ENCODE data around the gene POU2F3.

POU2F3 gene

DNA sequence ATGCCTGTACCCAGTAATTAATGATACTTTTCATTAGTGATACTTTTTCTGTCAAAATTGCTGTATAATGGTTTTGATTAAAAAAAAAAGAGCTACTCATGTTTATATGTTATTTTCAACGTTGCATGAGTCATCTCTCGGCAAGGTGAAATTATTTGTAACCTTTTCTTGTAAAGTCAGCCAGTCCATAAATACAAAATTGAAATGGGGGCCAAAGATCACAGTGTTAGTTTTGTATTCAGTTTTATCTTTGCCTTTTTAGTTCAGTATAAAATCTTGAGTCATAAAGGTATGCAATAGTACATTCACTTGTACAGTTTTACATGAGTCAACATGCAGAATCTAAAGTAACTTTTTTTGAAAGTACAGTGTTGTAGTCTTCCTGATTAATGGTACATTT is 100.6 kb downstream of the POU2F3 start:
- no peak for DNase-seq (ENCODE audit: low spot score)

DNA sequence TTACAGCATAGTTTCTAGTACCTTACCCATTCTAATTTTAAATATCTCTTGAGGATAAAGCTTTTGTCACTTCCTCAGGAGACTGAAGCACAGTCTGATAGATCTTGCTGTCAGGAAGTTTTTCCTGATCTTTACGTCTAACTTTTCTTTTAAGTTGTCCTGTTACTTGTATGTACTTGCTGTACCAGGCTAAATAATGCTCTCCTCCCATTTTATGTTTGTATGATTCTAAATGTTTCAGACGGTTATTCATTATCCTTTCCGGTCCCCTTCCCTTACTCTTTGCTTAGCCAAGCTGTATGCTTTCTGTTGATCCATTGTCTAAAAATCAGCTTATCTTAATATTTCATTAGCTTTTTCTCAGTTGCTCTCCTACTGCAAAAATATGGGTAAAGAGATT is 102.3 kb downstream of the POU2F3 start:
- no peak for DNase-seq (ENCODE audit: low spot score)

DNA sequence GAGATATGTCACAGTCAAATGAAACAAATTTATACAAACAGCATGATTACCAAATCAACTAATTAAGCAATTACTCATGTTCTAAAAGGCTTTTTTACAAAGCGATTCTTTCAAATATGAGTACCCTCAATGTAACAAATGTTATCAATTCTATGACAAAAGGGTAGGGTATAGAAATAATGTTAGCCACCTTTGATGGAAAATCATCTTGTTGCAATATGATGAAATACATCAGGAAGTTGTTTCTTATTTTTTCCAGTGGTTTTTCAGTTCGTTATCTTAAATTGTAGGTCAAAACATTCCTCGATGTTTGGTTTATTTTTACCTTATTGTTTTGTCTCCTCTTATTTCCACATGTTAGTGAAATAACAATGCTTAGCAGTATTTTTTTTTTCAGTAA is 102.7 kb downstream of the POU2F3 start:
- no peak for DNase-seq (ENCODE audit: low spot score)

DNA sequence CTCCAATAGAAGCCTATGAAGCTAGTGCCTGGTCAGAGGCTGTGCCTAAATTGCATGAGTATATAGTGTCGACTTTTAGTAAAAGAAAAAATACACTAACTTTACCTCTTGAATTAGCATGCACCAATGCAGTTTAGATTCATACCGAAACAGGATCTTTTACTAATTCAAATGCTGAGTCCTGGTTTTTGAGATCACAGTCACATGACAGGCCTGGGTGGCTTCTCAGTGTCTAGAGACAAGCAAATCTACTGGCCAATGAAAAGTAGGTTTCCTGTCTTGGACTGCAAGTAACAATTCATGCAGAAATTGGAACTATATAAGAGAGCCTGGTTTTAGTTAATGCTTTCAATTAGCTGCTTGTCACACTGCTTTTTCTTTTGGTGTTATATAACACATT is 103.5 kb downstream of the POU2F3 start:
- DNase-seq (ENCODE audit: low spot score) = peak; percentile 77

DNA sequence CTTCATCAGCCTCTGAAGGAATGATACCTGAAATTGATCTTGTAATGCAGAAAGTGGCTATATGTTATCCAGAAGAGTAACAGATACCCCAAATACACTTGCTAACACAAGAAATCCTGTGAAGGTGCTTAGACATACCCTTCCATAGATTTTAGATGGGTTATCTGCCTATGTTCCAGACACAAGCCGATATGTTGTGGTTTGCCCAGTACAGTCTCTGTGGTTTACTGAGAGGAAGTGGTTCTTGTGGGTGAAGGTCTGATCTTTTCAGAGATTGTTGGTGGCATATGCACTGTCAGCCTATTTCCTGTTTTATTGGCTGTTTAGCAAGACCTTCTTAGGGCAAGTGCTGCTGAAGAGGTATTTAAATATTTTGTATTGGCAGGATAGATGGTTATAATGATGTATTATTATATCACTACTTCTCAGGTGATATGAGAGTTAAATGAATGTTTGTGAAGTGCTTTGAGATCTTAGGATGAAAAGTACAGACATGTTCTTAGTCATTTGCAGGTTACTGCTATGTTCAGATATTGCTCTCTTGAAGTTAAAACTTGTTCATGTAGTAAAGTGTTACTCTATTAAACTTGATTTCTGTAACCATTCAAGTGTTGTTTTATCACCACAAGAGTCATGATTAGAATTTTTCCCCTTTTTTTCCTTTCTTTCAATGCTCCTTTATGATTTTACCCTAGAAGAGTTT is 104.5 kb downstream of the POU2F3 start:
- peak; percentile 75 for DNase-seq (ENCODE audit: low spot score)

DNA sequence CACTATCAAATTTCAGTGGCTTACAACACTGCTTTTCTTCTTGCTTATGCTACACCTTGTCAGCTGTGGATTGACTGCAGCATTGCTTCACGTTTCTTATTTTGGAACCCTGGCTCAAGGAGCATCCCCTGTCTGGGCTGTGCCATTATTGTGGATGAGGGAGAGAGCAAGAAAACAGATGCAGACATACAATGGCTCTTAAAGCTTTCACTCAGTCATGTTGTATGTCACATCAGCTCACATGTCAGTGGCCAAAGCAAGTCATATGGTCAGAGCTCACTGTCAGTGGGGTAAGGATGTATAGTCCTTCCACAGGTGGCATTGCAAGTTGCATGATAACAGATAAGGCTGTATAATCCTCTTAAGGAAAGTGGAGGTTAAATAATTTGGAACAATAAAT is 106.3 kb downstream of the POU2F3 start:
- DNase-seq (ENCODE audit: low spot score) = no peak

DNA sequence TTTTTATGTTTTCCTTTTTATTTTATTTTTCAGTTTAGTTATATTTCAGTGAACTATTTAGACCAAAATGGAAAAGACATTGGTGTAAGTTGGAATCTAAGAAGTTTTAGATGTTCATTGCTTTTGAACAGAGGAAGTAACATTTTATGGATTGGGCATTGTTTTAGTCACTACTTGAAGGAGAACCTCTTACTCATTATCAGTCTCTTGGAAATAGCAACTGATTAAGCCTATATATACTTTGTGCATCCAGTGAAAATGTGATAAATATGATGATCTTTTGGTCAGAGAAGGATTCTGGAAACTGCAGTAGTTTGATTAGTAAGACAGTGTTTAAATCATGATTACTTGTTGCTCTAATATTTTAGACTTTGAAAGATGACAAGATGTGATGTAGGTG is 110.7 kb downstream of the POU2F3 start:
- DNase-seq (ENCODE audit: low spot score) = no peak

DNA sequence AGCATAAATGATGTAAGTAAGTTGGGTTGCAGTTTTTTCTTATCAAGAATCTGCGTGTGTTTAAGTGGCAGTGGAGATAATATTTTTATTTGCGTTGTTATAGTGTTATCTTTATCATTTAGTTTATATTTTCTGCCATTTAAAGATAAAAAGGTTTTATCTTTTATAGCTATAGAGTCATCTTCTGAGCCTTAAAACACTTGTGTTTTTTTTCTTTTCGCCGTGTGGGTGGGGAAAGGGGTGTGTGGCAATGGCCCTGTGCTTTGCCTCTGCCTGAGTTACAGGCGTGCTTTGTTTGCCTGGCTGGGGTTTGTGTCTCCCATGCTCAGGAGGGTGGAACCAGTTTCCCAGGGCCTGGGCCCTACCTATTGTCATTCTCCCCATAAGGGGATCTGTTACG is 112.5 kb downstream of the POU2F3 start:
- DNase-seq (ENCODE audit: low spot score) = no peak

DNA sequence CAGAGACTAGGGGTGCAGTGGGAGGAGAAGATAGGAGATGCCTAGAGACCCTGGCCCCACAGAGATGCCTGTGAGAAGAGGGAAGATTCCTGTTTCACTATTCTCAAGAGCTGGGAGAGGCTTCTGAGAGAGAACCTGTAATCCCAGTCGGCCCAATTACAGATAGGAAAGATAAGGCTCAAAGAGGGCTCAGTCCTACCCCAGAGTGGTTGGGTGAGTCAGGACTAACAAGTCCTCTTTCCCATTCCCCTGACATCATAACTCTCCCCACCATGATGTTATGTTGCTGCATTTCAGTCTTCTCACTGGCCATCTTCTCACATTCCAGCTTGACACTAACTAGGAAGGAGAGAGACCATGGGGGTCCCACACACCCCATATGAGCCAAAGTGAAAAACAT is 114.1 kb downstream of the POU2F3 start:
- no peak for DNase-seq (ENCODE audit: low spot score)

DNA sequence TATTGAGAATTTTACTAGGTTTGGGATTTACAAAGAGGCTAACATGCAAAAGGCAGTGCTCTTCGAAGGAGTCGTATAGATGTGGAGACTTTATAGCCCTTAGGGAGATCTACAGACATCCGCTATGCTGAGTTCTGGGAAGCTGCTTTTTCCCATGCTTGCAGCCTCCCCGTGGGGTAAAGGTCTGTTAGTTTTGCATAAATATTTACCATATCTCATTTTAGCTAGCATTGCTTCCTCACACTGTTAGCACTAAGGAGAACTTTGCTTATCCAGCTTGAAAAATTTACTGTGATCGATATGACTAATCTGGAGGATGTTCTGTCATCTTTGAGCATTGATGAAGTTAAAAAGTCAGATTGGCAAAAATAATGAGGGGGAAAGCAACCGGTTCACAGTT is 114.8 kb downstream of the POU2F3 start:
- no peak for DNase-seq (ENCODE audit: low spot score)

DNA sequence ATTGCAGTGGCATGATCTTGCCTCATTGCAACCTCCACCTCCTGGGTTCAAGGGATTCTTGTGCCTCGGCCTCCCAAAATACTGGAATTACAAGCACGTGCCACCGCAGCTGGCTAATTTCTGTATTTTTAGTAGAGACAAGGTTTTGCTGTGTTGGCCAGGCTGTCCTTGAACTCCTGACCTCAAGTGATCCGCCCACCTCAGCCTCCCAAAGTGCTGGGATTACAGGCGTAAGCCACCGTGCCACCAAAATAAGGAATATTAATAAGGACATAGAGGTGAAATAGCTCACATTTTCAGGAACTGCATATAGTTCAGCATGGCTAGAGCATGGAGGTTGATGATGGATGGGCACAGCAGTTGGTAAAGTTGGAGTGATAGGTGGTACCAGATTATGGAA is 117.7 kb downstream of the POU2F3 start:
- DNase-seq (ENCODE audit: low spot score) = no peak

DNA sequence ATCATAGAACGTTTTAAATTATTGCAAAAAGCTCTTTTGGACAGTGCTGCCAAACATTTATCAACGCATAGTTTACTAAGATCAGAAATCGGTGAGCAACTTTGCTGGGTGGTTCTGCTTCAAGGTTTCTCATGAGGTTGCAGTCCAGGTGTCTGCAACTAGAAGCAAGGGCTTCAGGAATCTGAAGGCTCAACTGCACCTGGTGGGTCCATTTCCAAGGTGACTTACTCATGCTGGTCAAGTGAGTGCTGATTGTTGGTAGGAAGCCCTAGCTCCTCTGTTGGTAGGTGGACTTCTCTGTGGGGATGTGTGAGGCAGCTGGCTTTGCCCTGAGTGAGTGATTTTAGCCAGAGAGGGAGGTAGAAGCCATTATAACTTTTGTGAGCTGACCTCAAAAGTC is 118.8 kb downstream of the POU2F3 start:
- DNase-seq (ENCODE audit: low spot score) = no peak

DNA sequence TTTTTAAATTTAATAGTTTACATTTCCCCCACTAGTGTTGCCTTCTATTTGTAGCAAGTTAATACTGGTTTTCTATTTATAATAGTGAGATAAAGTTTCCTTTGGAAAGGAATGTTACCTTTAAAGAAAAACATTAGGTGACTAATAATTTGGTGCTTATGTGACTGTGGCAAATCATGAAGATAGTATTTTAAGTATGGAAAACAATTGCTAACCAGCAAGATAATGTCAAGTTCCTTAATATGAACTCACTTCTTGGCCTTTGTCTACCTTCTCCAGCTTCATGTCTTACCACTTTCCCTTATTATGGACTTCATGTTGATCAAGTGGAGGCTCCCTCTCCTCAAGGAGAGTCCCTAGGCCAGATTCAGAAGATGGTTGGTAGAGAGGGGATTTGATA is 123.5 kb downstream of the POU2F3 start:
- DNase-seq (ENCODE audit: low spot score) = no peak

DNA sequence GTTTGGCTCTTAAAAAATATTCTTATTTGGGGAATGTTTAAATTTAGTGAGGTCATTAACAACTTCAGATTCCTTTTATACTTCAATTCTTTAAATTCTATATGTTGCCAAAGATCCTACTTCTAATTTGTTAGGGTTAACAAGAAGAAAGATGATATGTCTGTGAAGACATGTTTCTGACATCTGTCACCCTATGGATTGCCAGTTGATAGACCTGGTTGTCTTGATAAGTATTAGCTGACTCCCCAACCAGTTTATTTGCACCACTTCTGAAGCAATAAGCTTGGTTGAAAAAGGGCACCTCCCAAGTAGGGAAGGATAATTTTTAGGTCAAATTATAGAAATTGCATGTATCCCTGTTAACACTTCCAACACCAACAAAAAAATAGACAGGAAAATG is 125.6 kb downstream of the POU2F3 start:
- no peak for DNase-seq (ENCODE audit: low spot score)

All from germinal center (tissue), 1 donor.